HepG2 (cell line): ENCODE data around the gene LIME1. TPM values are rescaled to one million over a fixed set of nuclear protein-coding genes. Genes with fewer than 3 reads are reported as not detected.

Experiments
- DBP ChIP-seq: sonication (generic); formaldehyde crosslinking; IDR thresholded peaks from 2 replicates; pipeline ENCODE4 v1.4.0; 2020; ENCODE audit warnings: missing genetic modification reagents; ENCODE audit errors: not compliant biosample characterization
- FOXO4 ChIP-seq: sonication (generic); formaldehyde crosslinking; conservative IDR thresholded peaks from 2 replicates; pipeline ENCODE4 v1.8.1; 2023; ENCODE audit warnings: missing genetic modification reagents
- FOXP4 ChIP-seq: sonication (generic); formaldehyde crosslinking; IDR thresholded peaks from 2 replicates; pipeline ENCODE4 v1.4.0; 2020; ENCODE audit warnings: missing genetic modification reagents
- GABPB1 ChIP-seq: IDR thresholded peaks from 2 replicates; pipeline ENCODE4 v1.6.1; 2016; ENCODE audit warnings: mild to moderate bottlenecking, missing genetic modification reagents, moderate library complexity, missing compliant biosample characterization
- HES4 ChIP-seq: sonication (generic); formaldehyde crosslinking; IDR thresholded peaks from 2 replicates; pipeline ENCODE4 v1.9.0; 2021; ENCODE audit warnings: mild to moderate bottlenecking, missing genetic modification reagents, borderline replicate concordance
- MAZ ChIP-seq, 2 experiments: sonication (generic) in 1 of 2; formaldehyde crosslinking in 1 of 2; IDR thresholded peaks; 2 replicates each; pipeline versions ENCODE4 v1.5.0 to v1.6.1; 2012 to 2020; ENCODE audit warnings: low read depth in 2 of 2, mild to moderate bottlenecking in 2 of 2, borderline replicate concordance in 1 of 2, improper control_type of control experiment in 1 of 2, low read length in 1 of 2, missing genetic modification reagents in 1 of 2, moderate library complexity in 1 of 2
- NFKB2 ChIP-seq: sonication (generic); formaldehyde crosslinking; IDR thresholded peaks from 2 replicates; pipeline ENCODE4 v1.4.0; 2020; ENCODE audit warnings: missing genetic modification reagents, borderline replicate concordance
- RARG ChIP-seq: sonication (generic); formaldehyde crosslinking; IDR thresholded peaks from 2 replicates; pipeline ENCODE4 v1.4.0; 2020; ENCODE audit warnings: low read depth, mild to moderate bottlenecking, missing genetic modification reagents
- SATB2 ChIP-seq: sonication (generic); formaldehyde crosslinking; IDR thresholded peaks from 2 replicates; pipeline ENCODE4 v1.5.0; 2020; ENCODE audit warnings: missing genetic modification reagents
- SP1 ChIP-seq, 2 experiments: fragments of 450-650 bp in 1 of 2; sonication (generic) in 1 of 2; formaldehyde crosslinking in 1 of 2; IDR thresholded peaks; 2 replicates each; pipeline versions ENCODE4 v1.4.0 to v1.6.1; 2016 to 2020; ENCODE audit warnings: missing genetic modification reagents in 1 of 2
- SRF ChIP-seq: IDR thresholded peaks from 2 replicates; pipeline ENCODE4 v1.6.1; 2011; ENCODE audit warnings: mild to moderate bottlenecking, low read depth, low read length, moderate library complexity
- THRA ChIP-seq: sonication (generic); formaldehyde crosslinking; IDR thresholded peaks from 2 replicates; pipeline ENCODE4 v1.4.0; 2020; ENCODE audit warnings: missing genetic modification reagents, borderline replicate concordance
- polyA plus RNA-seq, 8 experiments: library from polyadenylated mRNA; depleted of rRNA in 3 of 8; stranded (reverse) in 7 of 8; unstranded in 1 of 8; fragments of >200 nt; fragmentation: Illumina TruSeq in 4 of 8; extraction: Trizol in 4 of 8; gene quantifications; 2 replicates each; pipeline versions ENCODE4 v1.2.1 to v1.2.3, GENCODE V29; 2011 to 2016; ENCODE audit warnings: low read depth in 4 of 8, missing spikeins in 1 of 8, mixed read lengths in 1 of 8; ENCODE audit not compliant: insufficient read depth in 1 of 8
- total RNA-seq, 5 experiments: library from RNA; depleted of rRNA; stranded (reverse); fragments of >200 nt; fragmentation: Illumina TruSeq; extraction: Trizol; gene quantifications; 2 replicates each; pipeline ENCODE4 v1.2.3, GENCODE V29; 2016; ENCODE audit warnings: low read depth in 1 of 5
- TF ChIP-seq, protein P1 (sequence below): sonication (generic); formaldehyde crosslinking; IDR thresholded peaks from 2 replicates; pipeline ENCODE4 v1.4.0; 2020; ENCODE audit warnings: low read depth, missing genetic modification reagents
- TF ChIP-seq, protein P2 (sequence below): sonication (generic); formaldehyde crosslinking; IDR thresholded peaks from 2 replicates; pipeline ENCODE4 v1.9.0; 2022; ENCODE audit warnings: missing genetic modification reagents, mild to moderate bottlenecking, borderline replicate concordance

The LIME1 gene
- total and polyA plus RNA-seq, 2 of the 13 experiments (the other 11 are each of a cell fraction or from before 2014, with no cell fraction given), result 13.0 to 61.5 TPM

GRCh38 chr20:63734946-63735858, 1.3 kb upstream of the LIME1 start (continued):
- no peak for TF ChIP-seq DBP (CRISPR knock-in tag)
- TF ChIP-seq FOXO4 (CRISPR knock-in tag), result peak; percentile 91; the same call in 1 of the 2 replicates
- TF ChIP-seq, protein P1, sequence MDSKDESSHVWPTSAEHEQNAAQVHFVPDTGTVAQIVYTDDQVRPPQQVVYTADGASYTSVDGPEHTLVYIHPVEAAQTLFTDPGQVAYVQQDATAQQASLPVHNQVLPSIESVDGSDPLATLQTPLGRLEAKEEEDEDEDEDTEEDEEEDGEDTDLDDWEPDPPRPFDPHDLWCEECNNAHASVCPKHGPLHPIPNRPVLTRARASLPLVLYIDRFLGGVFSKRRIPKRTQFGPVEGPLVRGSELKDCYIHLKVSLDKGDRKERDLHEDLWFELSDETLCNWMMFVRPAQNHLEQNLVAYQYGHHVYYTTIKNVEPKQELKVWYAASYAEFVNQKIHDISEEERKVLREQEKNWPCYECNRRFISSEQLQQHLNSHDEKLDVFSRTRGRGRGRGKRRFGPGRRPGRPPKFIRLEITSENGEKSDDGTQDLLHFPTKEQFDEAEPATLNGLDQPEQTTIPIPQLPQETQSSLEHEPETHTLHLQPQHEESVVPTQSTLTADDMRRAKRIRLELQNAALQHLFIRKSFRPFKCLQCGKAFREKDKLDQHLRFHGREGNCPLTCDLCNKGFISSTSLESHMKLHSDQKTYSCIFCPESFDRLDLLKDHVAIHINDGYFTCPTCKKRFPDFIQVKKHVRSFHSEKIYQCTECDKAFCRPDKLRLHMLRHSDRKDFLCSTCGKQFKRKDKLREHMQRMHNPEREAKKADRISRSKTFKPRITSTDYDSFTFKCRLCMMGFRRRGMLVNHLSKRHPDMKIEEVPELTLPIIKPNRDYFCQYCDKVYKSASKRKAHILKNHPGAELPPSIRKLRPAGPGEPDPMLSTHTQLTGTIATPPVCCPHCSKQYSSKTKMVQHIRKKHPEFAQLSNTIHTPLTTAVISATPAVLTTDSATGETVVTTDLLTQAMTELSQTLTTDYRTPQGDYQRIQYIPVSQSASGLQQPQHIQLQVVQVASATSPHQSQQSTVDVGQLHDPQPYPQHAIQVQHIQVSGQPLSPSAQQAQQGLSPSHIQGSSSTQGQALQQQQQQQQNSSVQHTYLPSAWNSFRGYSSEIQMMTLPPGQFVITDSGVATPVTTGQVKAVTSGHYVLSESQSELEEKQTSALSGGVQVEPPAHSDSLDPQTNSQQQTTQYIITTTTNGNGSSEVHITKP (CRISPR knock-in tag), result no peak
- TF ChIP-seq SRF, result no peak
- TF ChIP-seq, protein P2, sequence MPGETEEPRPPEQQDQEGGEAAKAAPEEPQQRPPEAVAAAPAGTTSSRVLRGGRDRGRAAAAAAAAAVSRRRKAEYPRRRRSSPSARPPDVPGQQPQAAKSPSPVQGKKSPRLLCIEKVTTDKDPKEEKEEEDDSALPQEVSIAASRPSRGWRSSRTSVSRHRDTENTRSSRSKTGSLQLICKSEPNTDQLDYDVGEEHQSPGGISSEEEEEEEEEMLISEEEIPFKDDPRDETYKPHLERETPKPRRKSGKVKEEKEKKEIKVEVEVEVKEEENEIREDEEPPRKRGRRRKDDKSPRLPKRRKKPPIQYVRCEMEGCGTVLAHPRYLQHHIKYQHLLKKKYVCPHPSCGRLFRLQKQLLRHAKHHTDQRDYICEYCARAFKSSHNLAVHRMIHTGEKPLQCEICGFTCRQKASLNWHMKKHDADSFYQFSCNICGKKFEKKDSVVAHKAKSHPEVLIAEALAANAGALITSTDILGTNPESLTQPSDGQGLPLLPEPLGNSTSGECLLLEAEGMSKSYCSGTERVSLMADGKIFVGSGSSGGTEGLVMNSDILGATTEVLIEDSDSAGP (CRISPR knock-in tag), result no peak; the same call in 1 of the 2 replicates
- no peak for TF ChIP-seq THRA
- TF ChIP-seq SP1 (IDR thresholded peaks at IDR 0.05), result no peak
- TF ChIP-seq SP1 (CRISPR knock-in tag; IDR thresholded peaks at IDR 0.05), result no peak
- no peak for TF ChIP-seq NFKB2 (CRISPR knock-in tag)
- TF ChIP-seq MAZ (IDR thresholded peaks at IDR 0.05; ENCODE audit: borderline replicate concordance, low read depth, low read length), result no peak
- TF ChIP-seq MAZ (CRISPR knock-in tag; IDR thresholded peaks at IDR 0.05; ENCODE audit: low read depth), result 0 out of 2 replicates have a peak, but pooled peaks have one; percentile 10
- TF ChIP-seq GABPB1 (CRISPR knock-in tag), result peak; percentile 3; the same call in 1 of the 2 replicates
- no peak for TF ChIP-seq RARG (CRISPR knock-in tag)
- no peak for TF ChIP-seq SATB2 (CRISPR knock-in tag)
- TF ChIP-seq HES4 (CRISPR knock-in tag), result no peak; the same call in 1 of the 2 replicates
- TF ChIP-seq FOXP4, result no peak
